Measurements from ENCODE around the gene LYSMD2.
A peak's percentile ranks its signal among the peaks of the same experiment; 100 is the strongest.

LYSMD2 gene

DNA sequence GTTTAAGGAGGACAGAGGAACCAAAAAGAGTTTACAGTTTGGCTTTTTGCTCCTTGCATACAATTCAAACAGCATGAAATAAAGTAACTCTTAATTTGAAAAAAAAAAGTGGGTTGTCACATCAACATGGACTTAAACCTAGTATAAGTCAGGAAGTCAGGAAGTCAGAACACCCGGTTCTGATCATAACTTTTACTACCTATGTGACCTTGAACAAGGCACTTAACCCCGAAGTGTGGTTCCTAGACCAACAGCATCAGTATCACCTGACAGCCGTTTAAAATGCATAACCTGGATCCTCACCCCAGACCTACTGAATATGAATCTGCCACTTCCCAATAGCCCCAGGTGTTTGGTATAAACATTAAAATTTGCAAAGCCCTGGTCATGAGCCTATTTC is 18.7 kb downstream of the LYSMD2 start:
- DNase-seq: no peak

DNA sequence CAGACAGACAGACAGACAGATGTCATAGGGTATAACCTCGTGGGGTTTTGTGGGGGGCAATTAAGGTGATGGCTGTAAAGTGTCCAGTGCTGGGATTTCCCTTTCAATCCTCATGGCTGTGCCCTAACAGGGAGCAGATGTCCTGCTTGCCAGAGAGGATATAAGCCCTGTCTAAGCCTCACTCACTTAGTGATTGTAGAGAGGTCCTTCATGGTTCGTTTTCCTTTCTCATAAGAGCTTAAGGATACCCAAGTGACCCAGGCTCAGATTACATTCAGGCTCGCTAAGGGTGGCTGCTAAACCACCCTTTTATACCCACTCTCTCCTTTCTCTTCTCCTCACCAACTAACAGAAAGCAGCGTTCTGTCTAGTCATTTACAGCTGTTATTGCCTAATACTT is 19.2 kb downstream of the LYSMD2 start:
- no peak for DNase-seq

DNA sequence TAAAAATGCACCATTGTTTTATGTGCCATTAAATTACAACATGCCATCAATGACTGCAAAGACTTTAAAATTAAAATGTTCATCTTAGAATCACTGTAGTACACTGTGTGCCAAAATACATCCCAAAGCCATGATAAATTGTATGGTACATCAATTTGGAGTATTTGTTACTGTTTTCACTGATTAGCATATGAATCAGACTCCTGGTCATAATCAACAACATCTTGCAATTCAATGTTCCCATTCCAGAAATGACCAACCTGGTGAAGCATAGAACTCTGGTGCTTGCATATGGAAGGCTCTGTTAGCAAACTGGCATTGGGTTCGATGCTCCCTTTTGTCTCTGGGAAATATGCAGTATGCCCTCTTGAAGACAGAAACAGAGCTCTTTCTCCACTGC is 22.5 kb downstream of the LYSMD2 start:
- DNase-seq: no peak

DNA sequence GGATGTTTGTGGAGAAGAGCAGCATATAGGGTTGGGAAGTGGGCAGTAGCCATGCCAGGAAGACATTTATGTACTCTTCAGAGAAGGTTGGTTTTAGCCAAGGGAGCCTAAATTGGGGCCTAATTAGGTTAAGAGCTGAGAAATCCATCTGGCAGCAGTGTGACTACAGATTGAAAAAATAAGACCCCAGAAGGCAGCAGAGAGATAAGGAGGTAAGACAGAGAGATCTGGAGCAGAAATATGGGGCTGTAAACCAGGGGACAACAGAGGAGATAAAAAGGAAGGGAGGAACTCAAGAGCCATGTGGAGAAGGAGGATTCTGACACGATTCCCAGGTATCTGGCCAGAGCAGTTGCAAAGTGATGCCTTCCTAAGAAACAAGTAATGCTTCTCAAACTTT is 23.3 kb downstream of the LYSMD2 start:
- DNase-seq: no peak

DNA sequence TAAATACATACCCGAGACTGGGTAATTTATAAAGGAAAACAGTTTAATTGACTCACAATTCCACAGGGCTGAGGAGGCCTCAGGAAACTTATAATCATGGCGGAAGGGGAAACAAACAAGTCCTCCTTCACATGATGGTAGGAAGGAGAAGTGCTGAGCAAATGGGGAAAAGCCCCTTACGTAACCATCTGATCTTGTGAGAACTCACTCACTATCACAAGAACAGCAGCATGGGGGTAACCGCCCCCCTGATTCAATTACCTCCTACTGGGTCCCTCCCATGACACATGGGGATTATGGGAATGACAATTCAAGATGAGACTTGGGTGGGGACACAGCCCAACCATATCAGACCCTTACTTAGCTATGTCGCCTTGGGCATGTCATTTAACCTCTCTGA is 28.4 kb downstream of the LYSMD2 start:
- DNase-seq: no peak

DNA sequence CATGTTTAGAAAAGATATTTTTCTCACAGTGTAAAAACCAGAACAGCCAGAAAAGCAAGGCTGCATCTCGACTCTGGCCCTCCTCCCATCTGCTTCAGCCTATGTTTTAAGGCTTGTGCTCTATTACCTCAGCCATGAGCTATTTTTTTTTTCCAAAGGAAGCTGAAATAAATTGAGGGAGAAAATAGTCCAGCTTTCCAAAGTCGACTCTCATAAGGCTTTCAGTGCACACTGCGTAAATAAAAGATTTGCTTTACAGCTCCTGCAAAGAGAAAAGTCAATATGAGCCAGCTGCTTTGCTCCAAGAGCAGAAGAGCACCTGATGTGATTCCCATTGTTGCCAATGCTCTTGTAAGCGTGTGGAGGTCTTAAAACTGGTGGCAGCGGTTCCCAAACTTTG is 29.4 kb downstream of the LYSMD2 start:
- DNase-seq: no peak

DNA sequence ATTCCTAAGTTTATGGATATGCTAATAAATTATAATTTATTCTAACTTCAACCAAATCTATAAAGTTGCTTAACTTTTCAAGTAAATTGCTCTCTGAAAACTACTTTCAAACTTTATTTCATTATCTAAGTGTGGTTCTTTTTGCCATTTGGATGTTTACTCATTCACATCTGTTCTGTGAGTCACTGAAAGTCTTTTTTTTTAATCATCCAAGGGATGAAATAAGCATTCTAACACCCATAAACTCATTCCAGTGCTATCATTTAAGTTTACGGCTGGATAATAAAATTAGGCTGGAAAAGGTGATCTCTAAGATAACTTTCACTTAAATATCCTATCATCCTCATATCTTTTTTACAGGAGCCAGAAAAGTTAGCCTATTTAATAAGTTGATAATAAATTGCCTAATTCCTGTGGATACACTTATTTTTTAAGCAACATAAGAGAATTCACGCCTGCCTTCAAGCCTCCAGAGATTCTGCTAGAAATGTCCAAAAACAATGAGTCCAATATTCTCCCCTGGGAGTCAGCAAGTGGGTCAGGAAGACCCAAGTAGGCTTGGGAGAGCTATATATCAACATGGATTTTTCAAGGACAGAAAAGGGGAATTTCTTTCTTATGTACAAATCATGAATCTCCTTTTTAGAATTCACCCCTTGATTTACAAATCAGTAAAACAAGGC is 30.4 kb downstream of the LYSMD2 start:
- DNase-seq: no peak

DNA sequence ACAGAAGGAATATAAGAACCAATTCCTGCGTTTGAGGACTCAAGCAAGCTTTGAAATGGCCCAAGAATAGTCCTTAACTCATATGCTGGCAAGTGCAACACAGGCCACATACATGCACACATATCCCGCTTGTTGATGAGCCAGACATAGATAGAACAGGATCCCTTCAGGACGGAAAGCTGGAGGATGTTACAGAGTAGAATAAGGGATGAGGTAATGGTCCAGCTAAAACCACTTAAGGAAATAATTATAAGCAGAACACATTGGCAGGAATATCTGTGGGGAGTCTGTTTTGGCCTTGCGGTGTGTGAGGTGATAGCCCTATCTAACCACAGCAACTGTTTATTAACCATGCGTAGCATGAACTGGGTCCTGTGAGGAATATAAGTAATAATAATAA is 31.2 kb downstream of the LYSMD2 start:
- no peak for DNase-seq

DNA sequence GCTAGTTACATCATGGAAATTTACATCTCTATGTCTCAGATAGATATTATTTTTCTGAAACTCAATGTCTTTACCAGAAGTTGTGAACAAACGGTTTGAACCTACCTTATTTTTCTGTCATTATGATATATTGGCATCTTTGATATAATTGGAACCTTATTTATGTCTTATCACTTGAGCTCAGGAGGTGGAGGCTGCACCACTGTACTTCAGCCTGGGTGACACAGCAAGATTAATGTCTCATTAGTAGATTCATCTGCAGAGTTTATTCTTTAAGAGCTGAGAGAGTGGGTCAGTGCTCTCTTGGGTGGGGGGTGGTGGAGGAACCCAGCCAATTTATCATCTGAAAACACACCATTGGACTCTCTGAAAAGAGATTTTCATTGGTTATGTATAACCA is 34.7 kb downstream of the LYSMD2 start:
- DNase-seq: no peak

DNA sequence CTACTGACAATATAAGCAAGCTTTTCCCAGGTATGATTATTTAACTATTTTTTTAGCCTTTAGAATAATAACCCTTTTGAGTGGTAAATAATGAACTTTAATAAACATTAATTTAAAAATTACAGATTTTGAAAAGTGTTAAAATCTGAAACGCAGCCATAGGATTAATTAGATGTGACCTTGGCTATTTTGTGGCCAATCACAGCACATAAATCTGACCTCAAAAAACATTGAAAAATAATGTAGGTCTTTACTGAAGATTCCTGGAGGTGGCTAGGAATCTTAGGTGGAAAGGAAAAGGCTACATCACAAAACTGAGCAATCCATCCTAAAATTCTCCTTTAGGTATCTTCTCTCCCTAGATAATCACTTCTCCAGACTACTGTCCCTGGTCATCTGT is 38.1 kb downstream of the LYSMD2 start:
- DNase-seq: no peak

DNA sequence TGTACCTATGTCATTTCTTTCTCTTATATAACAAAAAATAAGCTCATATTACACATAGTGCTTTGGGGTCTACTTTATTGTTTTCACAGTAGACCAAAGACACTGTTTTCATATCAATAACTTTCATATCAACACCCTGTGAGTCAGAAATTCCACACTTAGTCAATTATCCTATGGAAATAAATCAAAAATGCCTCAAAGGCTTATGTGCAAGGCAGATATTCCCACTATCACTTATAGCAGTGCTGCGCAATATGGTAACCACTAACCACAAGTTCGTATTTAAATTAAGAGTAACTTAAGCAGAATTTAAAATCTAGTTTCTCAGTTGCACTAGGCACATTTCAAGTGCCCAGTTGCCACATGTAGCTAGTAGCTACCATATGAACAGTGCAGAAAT is 40.3 kb downstream of the LYSMD2 start:
- no peak for DNase-seq

DNA sequence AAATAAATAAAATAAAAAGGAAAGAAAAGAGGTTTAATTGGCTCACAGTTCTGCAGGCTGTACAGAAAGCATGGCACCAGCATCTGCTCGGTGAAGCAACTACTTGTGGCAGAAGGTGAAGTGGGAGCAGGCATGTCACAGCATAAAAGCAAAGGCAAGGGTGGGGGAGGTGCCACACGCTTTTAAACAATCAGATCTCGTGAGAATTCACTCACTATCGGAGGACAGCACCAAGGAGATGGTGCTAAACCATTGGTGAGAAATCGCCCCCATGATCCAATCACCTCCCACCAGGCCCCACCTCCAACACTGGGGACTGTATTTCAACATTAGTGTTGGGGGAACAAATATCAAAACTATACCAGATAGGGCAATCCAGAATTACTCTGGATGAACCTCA is 40.9 kb downstream of the LYSMD2 start:
- DNase-seq: no peak

DNA sequence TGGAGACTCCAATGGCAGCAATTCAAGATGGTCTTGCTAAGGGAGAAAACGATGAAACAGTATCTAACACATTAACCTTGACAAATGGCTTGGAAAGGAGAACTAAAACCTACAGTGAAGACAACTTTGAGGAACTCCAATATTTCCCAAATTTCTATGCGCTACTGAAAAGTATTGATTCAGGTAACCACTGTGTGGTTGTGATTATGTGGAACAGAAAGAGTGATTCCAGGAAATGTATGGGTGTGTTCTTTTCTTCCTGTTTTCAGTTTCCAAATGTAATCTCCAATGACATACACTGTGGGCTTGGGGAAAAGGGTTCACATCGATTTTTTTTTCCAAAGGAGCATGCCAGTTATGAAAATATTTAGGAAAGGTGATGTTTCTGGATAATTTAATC is 45.3 kb downstream of the LYSMD2 start:
- DNase-seq: no peak

DNA sequence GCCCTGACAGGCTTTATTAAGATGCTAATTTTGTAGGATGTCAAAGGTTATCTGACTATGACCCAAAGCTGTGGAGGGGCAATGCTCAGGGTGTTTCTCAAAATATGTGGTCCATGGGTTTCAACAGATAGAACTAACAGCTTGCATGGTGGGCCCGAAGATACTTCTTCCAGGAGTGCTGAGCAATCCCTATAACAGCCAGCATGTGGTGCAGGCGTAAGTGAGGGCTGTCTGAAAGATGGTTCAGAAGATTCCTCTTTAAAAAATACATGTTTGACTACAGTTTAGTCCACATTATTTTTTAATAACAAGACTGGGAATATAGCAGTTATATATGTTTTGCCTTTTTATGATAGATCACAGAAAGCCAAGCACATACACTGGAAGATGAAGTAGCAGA is 48.6 kb downstream of the LYSMD2 start:
- DNase-seq: no peak

DNA sequence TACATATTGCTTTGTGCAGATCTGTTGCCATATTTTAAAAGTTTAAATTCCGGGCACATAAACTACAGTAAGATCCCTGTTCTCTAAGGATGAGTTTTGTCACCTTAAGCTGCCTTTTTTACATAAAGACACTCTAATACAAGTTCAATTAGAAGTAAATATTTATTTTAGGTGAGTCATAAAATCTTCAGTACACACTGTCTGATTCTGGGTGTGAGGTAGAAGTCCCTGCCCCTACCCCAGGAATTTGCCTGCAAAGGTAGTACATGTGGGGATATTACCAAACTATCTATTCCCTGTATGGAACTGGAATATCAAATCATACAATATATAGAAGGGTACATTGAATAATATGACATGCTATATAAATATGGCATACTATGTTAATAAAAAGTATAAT is 49.9 kb downstream of the LYSMD2 start:
- no peak for DNase-seq

DNA sequence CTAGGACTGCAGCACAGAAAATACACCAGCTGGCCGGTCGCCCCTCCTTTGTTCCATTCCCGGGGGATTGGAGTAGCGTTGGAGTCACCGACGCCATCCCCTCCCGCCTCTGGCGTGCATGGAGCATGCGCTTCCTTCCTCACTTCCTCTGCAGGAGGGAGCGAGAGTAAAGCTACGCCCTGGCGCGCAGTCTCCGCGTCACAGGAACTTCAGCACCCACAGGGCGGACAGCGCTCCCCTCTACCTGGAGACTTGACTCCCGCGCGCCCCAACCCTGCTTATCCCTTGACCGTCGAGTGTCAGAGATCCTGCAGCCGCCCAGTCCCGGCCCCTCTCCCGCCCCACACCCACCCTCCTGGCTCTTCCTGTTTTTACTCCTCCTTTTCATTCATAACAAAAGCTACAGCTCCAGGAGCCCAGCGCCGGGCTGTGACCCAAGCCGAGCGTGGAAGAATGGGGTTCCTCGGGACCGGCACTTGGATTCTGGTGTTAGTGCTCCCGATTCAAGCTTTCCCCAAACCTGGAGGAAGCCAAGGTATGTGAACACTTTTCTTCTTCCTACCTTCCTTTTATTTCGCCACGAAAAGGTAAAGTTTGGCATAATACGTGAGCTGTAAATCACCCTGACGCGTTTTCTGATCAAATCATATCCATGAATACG is 56.0 kb downstream of the LYSMD2 start, which contains the start of gene SCG3:
Gene SCG3, plus strand, starts transcription at position 201 of the 661 bp plus-strand sequence. Its CDS starts 253 bp downstream, at position 454.
- DNase-seq: peak; percentile 18

DNA sequence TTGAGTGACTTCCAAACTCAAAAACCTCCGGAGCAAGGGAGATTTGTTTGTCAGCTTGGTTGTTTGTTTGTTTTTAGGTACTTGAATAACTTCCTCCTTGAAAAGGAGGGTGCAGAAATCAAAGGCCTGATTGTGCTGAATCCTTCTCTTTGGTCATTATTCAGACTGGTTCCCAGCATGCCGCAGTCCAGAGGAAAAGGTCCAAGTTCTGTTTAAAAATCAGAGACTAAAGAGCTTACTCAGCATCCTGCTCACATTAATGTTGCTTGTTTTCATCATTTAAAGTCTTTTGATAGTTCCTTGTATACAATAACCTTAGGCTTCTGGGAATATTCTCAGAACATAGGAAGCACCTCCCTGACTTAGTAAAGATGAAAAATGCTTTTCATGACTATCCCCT is 57.1 kb downstream of the LYSMD2 start:
- DNase-seq: no peak

DNA sequence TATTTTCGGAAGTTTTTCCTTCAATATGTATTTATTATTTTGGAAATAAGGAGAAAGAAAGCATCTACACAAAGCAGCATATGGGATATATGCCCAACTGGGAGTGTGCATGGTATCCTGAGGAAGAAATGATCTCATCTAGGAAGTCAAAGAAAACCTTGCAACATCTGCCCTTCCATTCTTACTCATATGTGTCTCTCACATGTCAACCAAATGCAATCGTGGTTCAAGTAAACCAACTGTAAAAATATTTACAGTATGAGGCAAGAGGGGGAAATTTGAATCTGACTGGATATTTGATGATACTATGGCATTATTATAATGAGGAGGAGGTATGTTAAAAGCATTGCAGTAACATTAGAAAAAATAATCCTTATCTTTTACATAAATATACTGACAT is 59.4 kb downstream of the LYSMD2 start:
- DNase-seq: no peak

DNA sequence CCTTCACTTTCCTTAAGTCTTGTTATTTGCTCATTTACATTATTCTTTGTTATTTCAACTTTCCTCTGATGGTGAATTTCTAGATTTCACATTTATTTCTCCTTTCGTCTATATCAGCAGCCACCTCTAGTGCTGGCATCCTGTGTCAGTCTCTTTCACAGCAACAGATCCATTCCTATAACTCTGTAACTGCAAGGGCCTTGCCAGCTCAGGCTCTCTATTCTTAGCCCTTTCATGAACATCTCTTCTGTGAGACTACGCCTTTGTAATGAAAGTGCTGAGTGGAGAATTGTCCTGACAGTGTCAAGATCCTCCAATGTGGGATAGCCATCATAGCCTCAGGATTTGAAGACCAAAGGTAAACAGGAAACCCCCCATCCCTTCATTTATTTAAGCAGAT is 60.0 kb downstream of the LYSMD2 start:
- no peak for DNase-seq

DNA sequence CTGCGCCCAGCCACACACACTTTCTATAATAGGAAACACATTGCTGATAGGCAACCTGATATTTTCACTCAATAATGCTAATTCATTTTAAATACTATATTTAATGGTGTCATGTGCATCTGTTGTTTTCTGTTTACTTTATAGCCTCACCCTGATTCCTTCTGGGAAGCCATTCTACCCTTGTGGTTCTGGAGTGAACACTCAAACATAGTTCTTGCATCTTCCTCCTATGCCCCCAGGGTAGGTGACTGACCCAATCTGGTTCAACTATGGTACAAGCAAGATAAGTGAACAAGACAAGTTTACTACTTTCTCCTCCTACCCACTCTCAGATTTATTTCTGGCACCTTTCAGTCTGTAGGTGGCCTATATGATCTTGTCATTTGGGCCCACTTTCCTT is 60.4 kb downstream of the LYSMD2 start:
- no peak for DNase-seq

DNA sequence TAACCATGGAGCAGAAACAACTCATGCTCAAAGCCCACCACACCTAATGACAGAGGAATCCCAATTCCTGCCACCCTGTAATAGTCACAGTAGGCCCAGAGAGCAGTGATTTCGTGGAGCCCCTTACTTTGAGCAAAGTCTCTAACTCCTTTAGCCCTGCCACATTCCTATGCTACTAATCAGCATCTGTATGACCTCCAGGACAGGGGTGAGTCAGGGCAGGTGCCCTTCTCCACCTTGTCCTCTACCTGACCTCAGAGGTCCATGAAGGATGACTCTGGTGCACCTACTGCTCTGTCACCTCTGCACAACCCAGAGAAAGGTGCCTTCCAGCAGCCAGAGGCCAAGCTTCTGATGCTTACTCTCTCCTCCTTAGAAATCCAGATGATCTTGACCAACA is 62.2 kb downstream of the LYSMD2 start:
- DNase-seq: no peak

All from activated CD4-positive, alpha-beta T cell treated with anti-CD3 and anti-CD28 coated beads for 1 hour (primary cell).